Fibroblast of the conjunctiva (primary cell): ENCODE measurements around the gene TCEAL2.
"Not testable (repeated sequence)": the region's sequence is repeated elsewhere in the genome, so short reads cannot be mapped to it uniquely, and the experiment has no call there.

Source experiments
- DNase-seq: peaks from one replicate; pipeline ENCODE4 v3.0.0-alpha.2; 2010; ENCODE audit warnings: low read depth

TCEAL2 gene

GRCh38 chrX:102125436-102125835 is at the start of gene TCEAL2:
TCEAL2 (plus strand) TSS chrX:102125679; CDS start chrX:102126831, 1,152 bp downstream.
- DNase-seq: not testable (repeated sequence)

GRCh38 chrX:102077426-102077825 is 48.1 kb upstream of the TCEAL2 start:
- no peak for DNase-seq

GRCh38 chrX:102085706-102086105 is 39.8 kb upstream of the TCEAL2 start:
- no peak for DNase-seq

GRCh38 chrX:102113367-102113766 is 12.1 kb upstream of the TCEAL2 start:
- DNase-seq: no peak

GRCh38 chrX:102115748-102116147 is 9.7 kb upstream of the TCEAL2 start:
- DNase-seq: no peak

GRCh38 chrX:102125014-102125413 is 465 bp upstream of the TCEAL2 start:
- not testable (repeated sequence) for DNase-seq

- not testable (repeated sequence) for DNase-seq
These were observed 770 bp downstream of the TCEAL2 start for GRCh38 chrX:102126080-102126818.

- no peak for DNase-seq
These were observed 1.4 kb downstream of the TCEAL2 start for GRCh38 chrX:102126863-102127262.

- DNase-seq: no peak
These were observed 4.0 kb downstream of the TCEAL2 start for GRCh38 chrX:102129473-102129872.

GRCh38 chrX:102138064-102138463 is 12.6 kb downstream of the TCEAL2 start:
- no peak for DNase-seq

- DNase-seq: not testable (repeated sequence)
These were observed 15.4 kb downstream of the TCEAL2 start for GRCh38 chrX:102140876-102141275.

- DNase-seq: not testable (repeated sequence)
These were observed 16.2 kb downstream of the TCEAL2 start for GRCh38 chrX:102141631-102142030.

- DNase-seq: not testable (repeated sequence)
These were observed 16.8 kb downstream of the TCEAL2 start, which contains the start of gene TCEAL6 for GRCh38 chrX:102142274-102142673. TCEAL6 (minus strand) TSS chrX:102142481.

GRCh38 chrX:102154218-102154860 is 28.9 kb downstream of the TCEAL2 start:
- no peak for DNase-seq

- no peak for DNase-seq
These were observed 29.7 kb downstream of the TCEAL2 start for GRCh38 chrX:102154900-102155805.

GRCh38 chrX:102155806-102156179 is 30.3 kb downstream of the TCEAL2 start, which contains the start of gene BEX5:
BEX5 (minus strand) TSS chrX:102155977; CDS start chrX:102154265, 1,712 bp downstream.
- DNase-seq: no peak
